Stimulated activated CD8-positive, alpha-beta memory T cell treated with anti-CD3 and anti-CD28 coated beads, Interleukin-2, amount 100 ng/mL, for 48 hours (primary cell): ENCODE results near the gene MX2.
"Not testable (repeated sequence)": the region's sequence is repeated elsewhere in the genome, so short reads cannot be mapped to it uniquely, and the experiment has no call there.

ENCODE experiments used
- DNase-seq, 2 donors: peaks; one replicate each; pipeline ENCODE4 v3.0.0-alpha.2; 2020; ENCODE audit warnings: low read depth in 2 of 2

MX2 gene

DNA sequence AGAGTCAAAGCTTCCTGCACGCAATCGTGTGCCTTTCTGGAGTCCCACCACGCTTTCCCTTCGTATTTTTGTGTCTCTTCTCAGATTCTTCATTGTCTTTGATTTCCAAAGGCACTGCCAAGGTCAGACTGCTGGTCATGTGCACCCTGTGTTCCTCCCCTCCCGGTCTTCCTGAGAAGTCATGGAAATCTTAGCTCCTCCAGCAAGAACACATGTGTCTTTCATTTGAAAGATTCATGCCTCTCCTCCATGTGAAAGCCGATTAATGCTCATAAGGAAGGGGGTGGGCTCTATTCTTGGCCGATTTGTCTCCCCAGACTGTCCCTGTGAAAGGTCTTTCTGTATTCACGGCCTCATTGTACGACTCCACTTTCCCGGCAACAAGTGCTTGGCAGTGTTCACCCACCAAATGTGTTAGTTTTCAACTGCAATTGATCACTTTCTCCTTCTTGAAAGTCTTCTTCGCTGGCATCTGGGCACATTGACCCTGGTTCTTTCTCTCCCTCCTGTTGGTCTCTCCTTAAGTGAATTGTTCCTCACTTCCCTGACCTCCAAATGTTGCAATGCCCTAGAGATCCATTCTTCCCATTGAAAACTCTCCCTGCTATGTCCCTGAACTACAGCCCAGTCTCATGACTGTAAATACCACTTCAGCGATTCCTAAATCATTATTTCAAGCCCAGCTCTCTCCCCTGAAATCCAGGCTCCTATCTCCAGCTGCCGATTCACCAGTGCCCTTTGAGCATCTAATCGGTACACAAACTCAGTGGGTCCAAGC lies 25.4 kb downstream of the MX2 start:
- no peak for DNase-seq

GRCh38 chr21:41387824-41388223 lies 26.0 kb downstream of the MX2 start:
- DNase-seq, result no peak

- DNase-seq, result no peak
Observed at GRCh38 chr21:41388259-41388658, 26.4 kb downstream of the MX2 start.

GRCh38 chr21:41390043-41390639 lies 28.3 kb downstream of the MX2 start:
- DNase-seq, result no peak

- DNase-seq, result no peak
Observed at GRCh38 chr21:41393876-41394465, 32.1 kb downstream of the MX2 start.

DNA sequence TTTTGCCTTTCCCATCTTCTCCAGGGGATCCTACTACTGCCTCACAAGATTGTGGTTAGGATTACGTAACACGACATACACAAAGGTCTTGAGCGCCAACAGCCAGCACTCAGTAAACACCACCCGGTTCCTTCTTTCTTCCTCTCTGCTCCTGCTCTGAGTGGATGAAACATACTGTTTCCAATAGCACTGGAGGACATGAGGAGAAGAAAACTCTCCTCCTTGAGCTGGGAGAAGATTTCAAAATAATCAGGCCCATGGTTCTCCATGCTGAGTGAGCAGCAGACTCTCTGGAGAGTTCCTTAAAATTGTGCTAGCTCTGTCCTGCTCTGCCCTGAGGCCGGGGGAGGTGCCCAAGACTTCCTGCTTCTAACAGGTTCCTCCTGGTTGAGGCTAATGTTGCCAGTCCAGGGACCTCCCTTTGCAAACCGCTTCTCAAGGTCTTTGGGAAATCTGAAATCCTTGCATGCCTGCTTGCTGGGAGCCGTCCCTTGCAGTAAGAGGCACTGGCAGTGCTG lies 34.8 kb downstream of the MX2 start:
- DNase-seq, result no peak

DNA sequence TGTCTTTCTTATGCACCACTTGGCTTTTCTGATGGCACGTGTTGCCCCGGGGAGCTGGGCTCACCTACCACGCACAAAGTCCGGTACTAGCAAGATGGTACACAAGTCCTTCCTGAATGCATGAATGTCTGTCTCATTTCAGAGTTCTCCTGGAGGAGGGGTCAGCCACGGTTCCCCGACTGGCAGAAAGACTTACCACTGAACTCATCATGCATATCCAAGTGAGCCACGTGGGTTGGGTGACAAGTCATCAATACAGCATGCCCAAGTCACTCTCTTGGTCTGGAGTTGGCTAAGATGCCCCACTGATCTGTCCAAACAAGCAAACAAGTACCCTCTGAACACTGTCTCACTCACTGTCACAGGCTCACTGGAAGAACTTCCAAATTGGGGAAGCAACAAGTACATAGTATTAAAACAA lies 35.7 kb downstream of the MX2 start:
- no peak for DNase-seq

GRCh38 chr21:41398251-41398650 lies 36.4 kb downstream of the MX2 start:
- DNase-seq, result no peak

- no peak for DNase-seq
Observed at GRCh38 chr21:41398831-41399230, 37.0 kb downstream of the MX2 start.

- DNase-seq, result no peak
Observed at GRCh38 chr21:41399246-41399800, 37.5 kb downstream of the MX2 start.

- no peak for DNase-seq
Observed at GRCh38 chr21:41402231-41402630, 40.4 kb downstream of the MX2 start.

DNA sequence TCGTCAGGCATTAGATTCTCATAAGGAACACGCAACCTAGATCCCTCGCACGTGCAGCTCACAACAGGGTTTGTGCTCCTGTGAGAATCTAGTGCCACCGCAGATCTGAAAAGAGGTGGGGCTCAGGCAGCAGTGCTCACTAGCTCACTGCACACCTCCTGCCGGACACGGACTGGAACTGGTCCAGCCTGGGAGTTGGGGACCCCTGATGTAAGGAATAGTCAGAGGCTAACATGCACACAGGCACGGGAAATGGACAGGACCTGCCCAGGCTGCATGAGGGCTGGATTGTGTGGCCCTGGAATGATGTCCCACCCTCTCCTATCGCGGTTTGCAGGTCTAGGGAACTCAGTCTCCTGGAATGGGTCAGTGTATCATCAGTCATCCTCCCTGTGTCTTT lies 41.0 kb downstream of the MX2 start:
- no peak for DNase-seq

- DNase-seq, result no peak
Observed at GRCh38 chr21:41403331-41403730, 41.5 kb downstream of the MX2 start.

DNA sequence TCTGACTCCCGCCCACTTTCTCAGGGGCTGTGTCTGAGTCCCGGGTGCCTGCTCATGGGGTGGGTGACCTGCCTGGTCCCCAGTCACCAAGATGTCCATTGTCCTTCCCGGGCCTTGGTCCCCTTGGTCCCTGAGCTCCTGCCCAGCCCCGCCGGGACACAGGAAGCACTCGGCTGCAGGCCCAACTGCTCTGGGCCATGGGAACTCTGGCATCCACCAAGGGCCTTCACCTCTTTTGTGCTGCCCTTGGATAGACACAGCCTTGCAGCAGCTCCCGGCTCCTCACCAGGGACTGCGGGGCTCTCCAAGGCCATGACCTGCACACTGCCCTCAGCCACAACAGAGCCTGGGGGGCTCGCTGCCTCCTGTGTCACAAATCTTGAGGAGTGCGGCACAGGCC lies 42.1 kb downstream of the MX2 start:
- DNase-seq, result no peak

- DNase-seq, result no peak
Observed at GRCh38 chr21:41405321-41405720, 43.5 kb downstream of the MX2 start.

GRCh38 chr21:41406340-41406739 lies 44.5 kb downstream of the MX2 start:
- no peak for DNase-seq

DNA sequence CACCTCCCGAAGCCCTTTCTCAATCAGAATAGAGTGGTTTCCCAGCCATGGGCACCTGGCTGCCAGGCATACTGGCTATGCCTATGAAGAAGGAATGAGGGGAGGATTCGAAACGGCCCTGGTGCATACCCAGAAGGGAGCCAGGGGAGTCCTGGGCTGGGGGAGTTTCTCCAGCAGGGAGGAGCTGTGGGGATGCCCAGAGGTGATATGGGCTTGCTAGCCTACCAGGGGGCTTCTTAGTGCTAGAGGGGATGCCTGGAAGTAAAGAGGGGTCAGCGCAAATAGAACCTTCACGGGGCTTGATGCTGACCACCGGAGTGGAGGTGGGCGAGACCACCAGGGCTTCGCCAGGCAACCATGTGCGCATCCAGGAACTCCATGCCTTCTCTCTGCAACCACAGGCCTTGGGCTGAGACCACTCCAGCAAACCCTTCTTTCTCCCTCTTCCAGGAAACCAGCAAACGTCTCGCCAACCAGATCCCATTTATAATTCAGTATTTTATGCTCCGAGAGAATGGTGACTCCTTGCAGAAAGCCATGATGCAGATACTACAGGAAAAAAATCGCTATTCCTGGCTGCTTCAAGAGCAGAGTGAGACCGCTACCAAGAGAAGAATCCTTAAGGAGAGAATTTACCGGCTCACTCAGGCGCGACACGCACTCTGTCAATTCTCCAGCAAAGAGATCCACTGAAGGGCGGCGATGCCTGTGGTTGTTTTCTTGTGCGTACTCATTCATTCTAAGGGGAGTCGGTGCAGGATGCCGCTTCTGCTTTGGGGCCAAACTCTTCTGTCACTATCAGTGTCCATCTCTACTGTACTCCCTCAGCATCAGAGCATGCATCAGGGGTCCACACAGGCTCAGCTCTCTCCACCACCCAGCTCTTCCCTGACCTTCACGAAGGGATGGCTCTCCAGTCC lies 46.0 kb downstream of the MX2 start:
- no peak for DNase-seq

- DNase-seq, result no peak
Observed at GRCh38 chr21:41410361-41410760, 48.5 kb downstream of the MX2 start.

- no peak for DNase-seq
Observed at GRCh38 chr21:41410767-41411448, 49.1 kb downstream of the MX2 start.

DNA sequence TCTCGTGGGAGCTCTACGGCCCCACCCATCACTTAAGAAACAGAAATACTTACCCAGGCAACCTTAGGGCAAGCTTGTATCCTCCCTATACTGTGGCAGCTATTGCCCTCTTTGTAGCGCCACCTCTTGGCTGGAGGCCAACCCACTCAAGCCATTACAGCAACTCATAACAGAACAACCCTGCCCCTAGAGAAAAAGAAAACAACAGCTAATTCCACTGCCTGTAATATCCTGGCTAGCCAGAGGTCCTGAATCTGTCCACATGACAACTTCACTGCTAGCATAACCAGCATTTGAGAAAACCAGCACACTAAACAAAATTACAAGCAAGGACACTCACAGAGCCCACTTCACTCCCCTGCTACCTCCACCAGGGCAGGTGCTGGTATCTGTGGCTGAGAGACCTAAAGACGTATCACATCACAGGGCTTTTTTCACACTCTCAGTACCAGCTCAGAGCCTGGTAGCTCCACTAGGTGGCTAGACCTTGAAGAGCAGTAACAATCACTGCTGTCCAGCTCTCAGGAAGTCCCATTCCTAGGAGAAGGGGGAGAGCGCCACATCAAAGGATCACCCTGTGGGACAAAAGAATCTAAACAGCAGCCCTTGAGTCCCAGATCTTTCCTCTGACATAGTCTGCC lies 49.7 kb downstream of the MX2 start:
- no peak for DNase-seq

GRCh38 chr21:41417505-41417904 lies 55.7 kb downstream of the MX2 start:
- not testable (repeated sequence) for DNase-seq
